CD4-positive, alpha-beta memory T cell (primary cell): ENCODE measurements around the gene PTPN7. TPM values are rescaled to one million over a fixed set of nuclear protein-coding genes. Genes with fewer than 3 reads are reported as not detected.

ENCODE experiments used
- CTCF ChIA-PET: fragments of 350-600 bp; sonication (Branson Sonifier 250); formaldehyde crosslinking; loops from one replicate; lab custom pipeline; 2021; ENCODE audit warnings: inconsistent platforms; ENCODE audit not compliant: partially characterized antibody; lab: Charles Lee
- POLR2A ChIA-PET: fragments of 350-600 bp; sonication (Branson Sonifier 250); formaldehyde crosslinking; loops from one replicate; lab custom pipeline; 2021; ENCODE audit not compliant: partially characterized antibody; lab: Charles Lee
- DNase-seq, 5 donors: peaks; one replicate each; pipeline versions ENCODE4 v3.0.0 to v3.0.0-alpha.2; 2020 to 2022; ENCODE audit warnings: mixed read lengths in 1 of 5
- H3K27ac ChIP-seq: one replicate; pipeline ENCODE4 v1.7.0; 2013; ENCODE audit warnings: low read depth, low read length
- H3K27me3 ChIP-seq: 2 replicates; pipeline ENCODE4 v1.7.0; 2013; ENCODE audit warnings: mild to moderate bottlenecking, low read length, moderate library complexity; ENCODE audit not compliant: insufficient read depth
- H3K36me3 ChIP-seq: 2 replicates; pipeline ENCODE4 v1.7.0; 2013; ENCODE audit warnings: mild to moderate bottlenecking, low read length, moderate library complexity; ENCODE audit not compliant: insufficient read depth
- H3K4me1 ChIP-seq: 2 replicates; pipeline ENCODE4 v1.7.0; 2013; ENCODE audit warnings: mild to moderate bottlenecking, low read length, moderate library complexity; ENCODE audit not compliant: insufficient read depth
- H3K4me3 ChIP-seq, 2 donors: one replicate each; pipeline ENCODE4 v1.7.0; 2013; ENCODE audit warnings: low read length in 2 of 2, mild to moderate bottlenecking in 1 of 2
- H3K9me3 ChIP-seq, 2 donors: one replicate each; pipeline ENCODE4 v1.7.0; 2013; ENCODE audit warnings: low read length in 2 of 2, control low read depth in 1 of 2; ENCODE audit not compliant: control insufficient read depth in 1 of 2
- H3K27ac Mint-ChIP-seq, 7 donors: one replicate each; pipeline ENCODE4 v1.8.0; 2020 to 2021; ENCODE audit warnings: mixed read lengths in 7 of 7, mild to moderate bottlenecking in 6 of 7, inconsistent platforms in 3 of 7, moderate library complexity in 3 of 7
- H3K27me3 Mint-ChIP-seq, 2 donors: one replicate each; pipeline ENCODE4 v1.8.0; 2020 to 2021; ENCODE audit warnings: mixed read lengths in 2 of 2
- H3K36me3 Mint-ChIP-seq, 2 donors: one replicate each; pipeline ENCODE4 v1.8.0; 2020 to 2021; ENCODE audit warnings: mixed read lengths in 2 of 2, inconsistent platforms in 1 of 2, mild to moderate bottlenecking in 1 of 2
- H3K4me1 Mint-ChIP-seq, 4 donors: one replicate each; pipeline ENCODE4 v1.8.0; 2020 to 2021; ENCODE audit warnings: mixed read lengths in 4 of 4, mild to moderate bottlenecking in 1 of 4
- H3K4me3 Mint-ChIP-seq, 8 donors: one replicate each; pipeline ENCODE4 v1.8.0; 2020 to 2021; ENCODE audit warnings: mixed read lengths in 8 of 8, mild to moderate bottlenecking in 7 of 8, moderate library complexity in 6 of 8, inconsistent platforms in 3 of 8
- H3K9me3 Mint-ChIP-seq, 8 donors: one replicate each; pipeline ENCODE4 v1.8.0; 2020 to 2021; ENCODE audit warnings: mixed read lengths in 8 of 8, mild to moderate bottlenecking in 5 of 8, inconsistent platforms in 3 of 8, moderate library complexity in 1 of 8
- intact Hi-C: fragments of 100-400 bp; cut with micrococcal nuclease; formaldehyde crosslinking; loops from one replicate; pipeline ENCODE4 v1.15.1; 2023
- polyA plus RNA-seq, 2 donors: library from polyadenylated mRNA; unstranded; fragments of 300-500 nt; fragmentation: Illumina TruSeq; gene quantifications; one replicate each; pipeline ENCODE4 v1.2.3, GENCODE V29; 2021
- total RNA-seq, 2 experiments: library from RNA; stranded (reverse); gene quantifications; one replicate each; pipeline ENCODE4 v1.2.3, GENCODE V29; 2021

PTPN7 gene
- total and polyA plus RNA-seq, 4 experiments from 2014 or later, result 50.5 to 84.1 (median 68.0) TPM

DNA sequence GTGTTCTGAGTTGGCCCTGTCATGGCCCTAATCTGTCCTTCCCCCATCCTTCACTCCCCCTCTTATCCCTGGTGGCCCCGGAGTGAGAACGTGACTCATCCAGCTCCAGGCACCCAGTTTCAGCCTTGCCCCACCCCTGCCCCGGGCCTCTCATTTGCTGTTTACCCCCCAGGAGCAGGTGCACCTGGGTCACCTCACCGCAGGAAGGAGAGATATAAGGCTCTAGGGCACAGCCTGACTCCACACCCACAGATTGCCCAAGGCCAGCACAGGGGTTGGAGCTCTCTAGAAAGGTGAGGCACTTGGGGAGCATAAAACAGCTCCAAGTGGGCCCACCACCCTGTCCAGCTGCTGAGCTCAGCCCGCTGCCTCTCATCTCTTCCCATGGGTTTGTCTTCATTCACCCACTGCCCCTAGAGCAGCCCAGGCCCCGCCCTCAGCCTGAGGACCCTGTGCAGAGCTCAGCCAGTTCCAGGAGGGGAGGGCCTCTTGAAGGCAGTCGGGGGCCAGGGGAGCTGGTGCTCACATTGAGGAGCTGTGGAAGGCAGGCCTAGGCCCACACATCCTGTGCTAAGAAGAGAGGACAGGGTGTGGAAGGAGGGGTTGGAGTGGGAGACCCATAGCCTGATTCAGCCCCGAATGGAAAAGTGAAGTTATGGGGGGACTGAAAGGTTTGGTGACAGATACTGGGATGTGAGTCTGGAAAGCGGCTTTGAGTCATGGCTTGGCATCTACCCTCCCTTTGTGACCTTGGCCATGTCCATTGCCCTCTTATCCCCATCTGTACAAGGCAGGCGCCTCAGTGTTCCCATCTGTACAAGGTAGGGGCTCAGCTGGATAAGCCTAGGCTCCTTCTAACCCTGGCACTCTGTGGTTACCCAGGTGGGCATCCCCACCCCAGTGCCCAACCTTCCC, 53.8 kb downstream of the PTPN7 start:
- CTCF ChIA-PET, result interaction anchor here (1.2 kb wide), 1 partner anchor 87 kb away, joined by 3 read pairs; the partner anchor contains the start of gene LGR6
- H3K4me1 ChIP-seq, result no peaks in the 10 kb centered on the region
- intact Hi-C loops, result no loop called here
- no peaks in the 10 kb centered on the region for H3K27me3 ChIP-seq
- H3K36me3 ChIP-seq, result no peaks in the 10 kb centered on the region
- Mint-ChIP-seq H3K27ac (no peak overlapping the region), H3K27me3 (no peaks in the 10 kb centered on the region), H3K4me1 (no peaks in the 10 kb centered on the region), H3K4me3 (no peak overlapping the region), H3K36me3 (no peaks in the 10 kb centered on the region), H3K9me3 (no peaks in the 10 kb centered on the region)
- H3K27ac ChIP-seq, result no peak overlapping the region
- no peak for DNase-seq
- no peak overlapping the region for H3K4me3 ChIP-seq
- POLR2A ChIA-PET, result no interaction called here
- no peaks in the 10 kb centered on the region for H3K9me3 ChIP-seq

DNA sequence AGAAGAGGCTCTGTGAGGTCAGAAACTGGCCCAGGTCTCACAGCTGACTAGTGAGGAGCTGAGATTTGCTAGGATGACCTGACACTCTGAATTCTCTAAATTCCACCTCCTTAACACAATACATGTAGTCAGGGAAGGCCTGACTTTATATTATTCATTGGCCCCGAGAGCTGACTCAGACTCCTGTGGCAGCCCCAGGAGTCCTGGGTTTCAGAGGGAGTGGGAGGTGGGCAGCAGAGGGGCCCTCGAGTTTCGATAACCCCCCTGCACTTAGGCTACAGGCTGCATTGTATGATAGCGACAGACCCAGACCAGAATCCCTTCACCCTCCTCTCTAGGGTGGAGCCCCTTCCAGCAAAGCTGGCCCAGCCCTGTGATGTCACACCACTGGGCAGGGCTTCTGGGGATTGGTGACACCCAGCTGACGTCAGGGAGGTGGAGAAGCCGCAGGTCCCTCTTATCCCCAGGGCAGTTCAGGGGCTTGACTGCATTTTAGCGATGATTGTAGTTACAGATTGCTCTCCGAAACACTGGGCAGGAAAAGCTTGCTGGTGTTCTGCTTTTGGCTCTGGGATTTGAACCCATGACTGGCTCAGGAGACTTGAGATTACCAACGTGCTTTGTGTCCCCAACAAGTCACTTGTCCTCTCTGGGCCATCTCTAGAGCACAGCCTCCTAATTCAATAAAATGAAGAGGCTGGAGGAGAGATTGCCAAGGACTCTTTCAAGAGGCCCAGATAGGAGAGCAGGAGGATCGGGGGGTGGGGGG, 54.6 kb downstream of the PTPN7 start:
- Mint-ChIP-seq H3K27ac (peak overlapping the region in 1 of 7 donors; percentile 4), H3K4me3 (no peak overlapping the region), H3K36me3 (no peaks in the 10 kb centered on the region), H3K9me3 (no peaks in the 10 kb centered on the region), H3K27me3 (no peaks in the 10 kb centered on the region), H3K4me1 (no peaks in the 10 kb centered on the region)
- H3K27ac ChIP-seq, result no peak overlapping the region
- CTCF ChIA-PET, result interaction anchor here (0.7 to 1.2 kb wide), 2 partner anchors 87 to 193 kb away, joined by 3 read pairs; partner anchors contain the start of gene LGR6
- H3K9me3 ChIP-seq, result no peaks in the 10 kb centered on the region
- H3K4me3 ChIP-seq, result no peak overlapping the region
- POLR2A ChIA-PET, result no interaction called here
- no peak for DNase-seq
- H3K36me3 ChIP-seq, result no peaks in the 10 kb centered on the region
- no peaks in the 10 kb centered on the region for H3K27me3 ChIP-seq
- H3K4me1 ChIP-seq, result no peaks in the 10 kb centered on the region
- intact Hi-C loops, result no loop called here

DNA sequence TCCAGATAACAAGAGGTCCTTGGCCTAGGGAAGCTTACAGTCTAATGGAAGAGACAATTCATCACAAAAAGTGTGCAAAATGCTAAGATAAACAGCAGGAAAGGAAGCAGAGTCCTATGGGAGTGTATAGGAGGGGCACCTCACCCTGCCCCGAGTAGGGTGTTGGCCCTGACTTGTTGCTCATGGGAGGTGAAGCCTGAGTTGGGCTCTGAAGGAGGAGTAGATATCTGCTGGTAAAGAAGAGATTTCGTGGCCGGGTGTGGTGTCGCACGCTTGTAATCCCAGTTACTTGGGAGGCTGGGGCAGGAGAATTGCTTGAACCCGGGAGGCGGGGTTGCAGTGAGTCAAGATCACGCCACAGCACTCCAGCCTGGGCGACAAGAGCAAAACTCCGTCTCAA, 56.3 kb downstream of the PTPN7 start:
- CTCF ChIA-PET, result no interaction called here
- Histone ChIP-seq H3K4me3 (no peak overlapping the region), H3K36me3 (no peaks in the 10 kb centered on the region), H3K27me3 (no peaks in the 10 kb centered on the region), H3K27ac (no peak overlapping the region), H3K9me3 (no peaks in the 10 kb centered on the region), H3K4me1 (no peaks in the 10 kb centered on the region)
- intact Hi-C loops, result no loop called here
- H3K27me3 Mint-ChIP-seq, result no peaks in the 10 kb centered on the region
- no peak for DNase-seq
- no peaks in the 10 kb centered on the region for H3K9me3 Mint-ChIP-seq
- H3K4me1 Mint-ChIP-seq, result no peaks in the 10 kb centered on the region
- H3K4me3 Mint-ChIP-seq, result no peak overlapping the region
- no peak overlapping the region for H3K27ac Mint-ChIP-seq
- POLR2A ChIA-PET, result no interaction called here
- H3K36me3 Mint-ChIP-seq, result no peaks in the 10 kb centered on the region

DNA sequence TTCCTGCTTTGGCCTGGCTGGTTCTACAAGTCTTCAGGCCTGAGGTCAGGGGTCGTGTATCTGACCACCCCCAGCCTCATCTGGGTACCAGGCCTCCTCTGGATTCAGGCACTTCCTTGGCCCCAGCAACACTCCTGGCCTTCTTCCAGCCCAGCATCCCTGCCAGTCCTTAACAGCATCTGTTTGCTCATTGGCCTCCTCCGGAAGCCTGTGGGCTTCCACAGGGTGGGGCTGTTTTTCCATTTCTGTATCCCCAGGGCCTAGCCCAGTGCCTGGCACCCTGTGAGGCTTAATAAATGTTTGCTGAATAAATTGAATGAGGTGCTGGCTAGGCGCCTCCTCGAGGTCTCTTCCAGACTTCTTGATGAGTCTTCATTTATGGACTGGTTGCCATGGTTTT, 59.2 kb downstream of the PTPN7 start:
- peaks cover 0 to 3% of the 10 kb centered on the region in 2 donors for H3K27me3 Mint-ChIP-seq
- H3K4me1 Mint-ChIP-seq, result no peaks in the 10 kb centered on the region
- intact Hi-C loops, result no loop called here
- Histone ChIP-seq H3K4me3 (no peak overlapping the region), H3K9me3 (no peaks in the 10 kb centered on the region), H3K27me3 (no peaks in the 10 kb centered on the region), H3K4me1 (no peaks in the 10 kb centered on the region), H3K36me3 (no peaks in the 10 kb centered on the region), H3K27ac (no peak overlapping the region)
- H3K36me3 Mint-ChIP-seq, result no peaks in the 10 kb centered on the region
- no peak for DNase-seq
- no peak overlapping the region for H3K27ac Mint-ChIP-seq
- H3K9me3 Mint-ChIP-seq, result no peaks in the 10 kb centered on the region
- H3K4me3 Mint-ChIP-seq, result no peak overlapping the region
- ChIA-PET CTCF (no interaction called here), POLR2A (no interaction called here)

Other genes starting within 250 kb of the PTPN7 start
- not detected for gene LMOD1, start 214.1 kb downstream of the PTPN7 start, total RNA-seq
- gene LMOD1, start 214.1 kb downstream of the PTPN7 start, polyA plus RNA-seq, result not detected
- gene TIMM17A, start 205.1 kb downstream of the PTPN7 start, total RNA-seq, result 10 to 100 TPM; 26.0 to 27.1 TPM
- 10 to 100 TPM; 28.4 to 29.2 TPM for gene TIMM17A, start 205.1 kb downstream of the PTPN7 start, polyA plus RNA-seq
- gene RNPEP, start 178.0 kb downstream of the PTPN7 start, total RNA-seq, result 10 to 100 TPM; 25.9 to 29.1 TPM
- gene RNPEP, start 178.0 kb downstream of the PTPN7 start, polyA plus RNA-seq, result 10 to 100 TPM; 30.3 to 41.4 TPM
- 1 to 10 TPM in 1 of 2 experiments, under 1 TPM in 1; 0.33 to 1.1 TPM for gene ELF3, start 150.0 kb downstream of the PTPN7 start, total RNA-seq
- gene ELF3, start 150.0 kb downstream of the PTPN7 start, polyA plus RNA-seq, result under 1 TPM in 1 of 2 donors, not detected in 1; 0.17 TPM
- not detected for gene GPR37L1, start 37.7 kb downstream of the PTPN7 start, total RNA-seq
- gene GPR37L1, start 37.7 kb downstream of the PTPN7 start, polyA plus RNA-seq, result under 1 TPM in 1 of 2 donors, not detected in 1; 0.07 TPM
- 10 to 100 TPM; 48.1 to 55.0 TPM for gene ARL8A, start 15.9 kb downstream of the PTPN7 start, total RNA-seq
- 10 to 100 TPM in 1 of 2 donors, 1 to 10 TPM in 1; 7.1 to 10.8 TPM for gene ARL8A, start 15.9 kb downstream of the PTPN7 start, polyA plus RNA-seq
- gene LGR6, start 33.2 kb upstream of the PTPN7 start, total RNA-seq, result under 1 TPM in 1 of 2 experiments, not detected in 1; 0.17 TPM
- gene LGR6, start 33.2 kb upstream of the PTPN7 start, polyA plus RNA-seq, result under 1 TPM; 0.16 to 0.33 TPM
- 1 to 10 TPM; 3.9 to 4.2 TPM for gene UBE2T, start 181.3 kb upstream of the PTPN7 start, total RNA-seq
- 1 to 10 TPM; 6.8 to 7.1 TPM for gene UBE2T, start 181.3 kb upstream of the PTPN7 start, polyA plus RNA-seq
- 10 to 100 TPM; 28.2 to 33.7 TPM for gene PPP1R12B, start 188.1 kb upstream of the PTPN7 start, total RNA-seq
- gene PPP1R12B, start 188.1 kb upstream of the PTPN7 start, polyA plus RNA-seq, result 1 to 10 TPM; 1.9 to 5.9 TPM